ENCODE data around the gene CCNK. TPM values are rescaled to one million over a fixed set of nuclear protein-coding genes. Genes with fewer than 3 reads are reported as not detected.

Gene CCNK
- total RNA-seq, 1 donor, result 38.4 TPM

- no peak for DNase-seq (ENCODE audit: low read depth)
- TF ChIP-seq CTCF (IDR thresholded peaks at IDR 0.05; ENCODE audit: insufficient read depth, low read depth, low read length), result no peak
Measured at GRCh38 chr14:99513946-99514551, 32.8 kb downstream of the CCNK start.

GRCh38 chr14:99514552-99515300, 33.5 kb downstream of the CCNK start:
- no peak for TF ChIP-seq CTCF (IDR thresholded peaks at IDR 0.05; ENCODE audit: insufficient read depth, low read depth, low read length)
- no peak for DNase-seq (ENCODE audit: low read depth)
- H3K4me3 ChIP-seq (ENCODE audit: low read depth, low read length), result no peak overlapping the region

More at GRCh38 chr14:99513946-99514551, 32.8 kb downstream of the CCNK start:
- H3K4me3 ChIP-seq (ENCODE audit: low read depth, low read length), result no peak overlapping the region

DNA sequence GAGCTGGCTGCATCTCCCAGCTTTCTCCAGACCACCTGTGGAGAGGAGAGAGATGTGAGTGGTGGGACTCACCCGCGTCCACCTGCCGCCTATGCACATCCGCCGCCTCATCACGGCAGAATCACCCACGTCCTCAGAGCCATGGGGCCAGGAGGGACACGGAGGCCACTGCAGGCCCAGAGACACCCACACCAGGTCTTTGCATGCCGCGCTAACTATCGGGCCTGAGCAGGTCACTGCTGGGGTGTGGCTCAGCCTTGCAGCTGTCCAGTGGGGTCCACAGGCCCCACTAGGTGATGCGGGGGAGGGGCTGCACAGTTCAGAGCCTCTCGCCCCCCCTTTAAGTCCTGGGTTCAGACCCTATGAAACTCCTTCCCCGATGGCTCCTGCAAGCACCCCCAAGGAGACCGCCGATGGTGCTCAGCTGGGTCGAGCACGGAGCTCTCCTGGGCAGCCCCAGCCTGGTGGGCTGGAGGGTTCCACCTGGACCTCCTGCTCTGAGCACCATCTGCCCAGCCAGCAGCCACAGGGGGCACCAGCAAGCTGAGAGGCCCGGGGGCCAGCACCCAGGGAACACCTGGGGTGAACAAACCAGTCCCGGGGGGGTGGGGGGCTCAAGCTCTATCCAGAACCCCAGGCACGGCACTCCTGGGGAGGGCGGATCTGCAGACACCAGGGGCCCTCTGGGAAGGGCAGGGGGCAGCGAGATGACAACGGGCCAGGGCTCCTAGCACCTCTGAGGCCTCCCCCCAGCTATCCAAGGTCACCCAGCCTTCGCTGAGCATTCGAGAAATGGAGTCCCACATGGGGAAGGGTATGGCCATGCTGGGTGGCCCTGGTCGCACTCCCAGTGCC, 34.3 kb downstream of the CCNK start:
- no peak for TF ChIP-seq CTCF (IDR thresholded peaks at IDR 0.05; ENCODE audit: insufficient read depth, low read depth, low read length)
- H3K4me3 ChIP-seq (ENCODE audit: low read depth, low read length), result no peak overlapping the region
- DNase-seq (ENCODE audit: low read depth), result no peak

GRCh38 chr14:99516156-99516870, 35.1 kb downstream of the CCNK start:
- no peak overlapping the region for H3K4me3 ChIP-seq (ENCODE audit: low read depth, low read length)
- DNase-seq (ENCODE audit: low read depth), result no peak
- no peak for TF ChIP-seq CTCF (IDR thresholded peaks at IDR 0.05; ENCODE audit: insufficient read depth, low read depth, low read length)

- TF ChIP-seq CTCF (IDR thresholded peaks at IDR 0.05; ENCODE audit: insufficient read depth, low read depth, low read length), result no peak
- no peak for DNase-seq (ENCODE audit: low read depth)
- no peak overlapping the region for H3K4me3 ChIP-seq (ENCODE audit: low read depth, low read length)
Measured at GRCh38 chr14:99516871-99517642, 35.8 kb downstream of the CCNK start.
